B cell (primary cell): Measurements from ENCODE around the gene KRTAP10-1. TPM values are rescaled to one million over a fixed set of nuclear protein-coding genes. Genes with fewer than 3 reads are reported as not detected.

Experiments used
- ATAC-seq: fragments of 200-7000 bp; cut with Tn5 transposase; one replicate; pipeline ENCODE4 v1.10.0; 2021; ENCODE audit warnings: low read depth, mild to moderate bottlenecking, moderate number of reproducible peaks, moderate library complexity
- CTCF ChIA-PET: fragments of 350-600 bp; sonication (Branson Sonifier 250); formaldehyde crosslinking; loops from one replicate; lab custom pipeline; 2021; ENCODE audit warnings: antibody characterized with exemption, inconsistent platforms; lab: Charles Lee
- POLR2A ChIA-PET: fragments of 350-600 bp; sonication (Branson Sonifier 250); formaldehyde crosslinking; loops from one replicate; lab custom pipeline; 2021; ENCODE audit warnings: antibody characterized with exemption; lab: Charles Lee
- DNase-seq: peaks from one replicate; pipeline ENCODE4 v3.0.0; 2013
- H2AFZ ChIP-seq: 2 replicates; pipeline ENCODE4 v1.6.1; 2012; ENCODE audit warnings: mild to moderate bottlenecking, low read depth, low read length; ENCODE audit not compliant: insufficient read depth, poor library complexity, severe bottlenecking
- H3K27ac ChIP-seq, 2 donors: 1 replicate in 1 of 2; 2 replicates in 1 of 2; pipeline ENCODE4 v1.5.1; 2012 to 2013; ENCODE audit warnings: low read length in 2 of 2, mild to moderate bottlenecking in 2 of 2, moderate library complexity in 1 of 2
- H3K27me3 ChIP-seq, 4 experiments: fragments of 200-600 bp in 1 of 4; sonication (generic) in 1 of 4; replicated peaks in 1 of 4; 1 replicate in 2 of 4; 2 replicates in 2 of 4; pipeline versions ENCODE4 v1.6.1 to v1.7.0; 2013 to 2016; ENCODE audit warnings: low read length in 3 of 4, mild to moderate bottlenecking in 2 of 4, mixed read lengths in 1 of 4, moderate library complexity in 1 of 4; ENCODE audit not compliant: insufficient read depth in 4 of 4, control insufficient read depth in 3 of 4; ENCODE audit errors: control extremely low read depth in 1 of 4
- H3K36me3 ChIP-seq, 2 experiments: replicated peaks in 1 of 2; 1 replicate in 1 of 2; 2 replicates in 1 of 2; pipeline versions ENCODE4 v1.6.1 to v1.7.1; 2013; ENCODE audit warnings: low read length in 1 of 2; ENCODE audit not compliant: insufficient read depth in 2 of 2, control insufficient read depth in 1 of 2; ENCODE audit errors: control extremely low read depth in 1 of 2, extremely low read depth in 1 of 2
- H3K4me1 ChIP-seq, 2 donors: fragments of 200-600 bp in 1 of 2; sonication (generic) in 1 of 2; 1 replicate in 1 of 2; 2 replicates in 1 of 2; pipeline versions ENCODE4 v1.5.1 to v1.6.1; 2013 to 2017; ENCODE audit warnings: low read length in 2 of 2; ENCODE audit not compliant: control insufficient read depth in 2 of 2, insufficient read depth in 2 of 2
- H3K4me2 ChIP-seq: replicated peaks from 2 replicates; pipeline ENCODE3; 2012; ENCODE audit warnings: mild to moderate bottlenecking, low read depth, low read length; ENCODE audit not compliant: poor library complexity, severe bottlenecking
- H3K4me3 ChIP-seq, 5 experiments: fragments of 200-600 bp in 1 of 5; sonication (generic) in 1 of 5; 1 replicate in 3 of 5; 2 replicates in 2 of 5; pipeline versions ENCODE4 v1.5.1 to v1.7.0; 2011 to 2016; ENCODE audit warnings: low read length in 4 of 5, mild to moderate bottlenecking in 4 of 5, low read depth in 2 of 5, control low read depth in 1 of 5, moderate library complexity in 1 of 5; ENCODE audit not compliant: insufficient read depth in 1 of 5; ENCODE audit errors: control extremely low read depth in 1 of 5, extremely low read depth in 1 of 5
- H3K79me2 ChIP-seq: fragments of 200-600 bp; sonication (generic); one replicate; pipeline ENCODE4 v1.6.0; 2016; ENCODE audit warnings: low read length; ENCODE audit not compliant: control insufficient read depth, insufficient read depth
- H3K9ac ChIP-seq: fragments of 200-600 bp; sonication (generic); 2 replicates; pipeline ENCODE4 v1.6.1; 2017; ENCODE audit warnings: mild to moderate bottlenecking, low read length, moderate library complexity
- H3K9me3 ChIP-seq, 3 donors: one replicate each; pipeline versions ENCODE4 v1.6.1 to v1.7.1; 2013; ENCODE audit warnings: low read length in 2 of 3; ENCODE audit not compliant: control insufficient read depth in 2 of 3, insufficient read depth in 1 of 3; ENCODE audit errors: control extremely low read depth in 1 of 3
- H4K20me1 ChIP-seq: 2 replicates; pipeline ENCODE4 v1.6.0; 2012; ENCODE audit warnings: mild to moderate bottlenecking, low read length; ENCODE audit not compliant: insufficient read depth, control insufficient read depth, poor library complexity, severe bottlenecking
- H3K27ac Mint-ChIP-seq: one replicate; pipeline ENCODE4 v1.8.0; 2021; ENCODE audit warnings: mixed read lengths
- H3K27me3 Mint-ChIP-seq: one replicate; pipeline ENCODE4 v1.8.0; 2021; ENCODE audit warnings: mixed read lengths
- H3K4me1 Mint-ChIP-seq: one replicate; pipeline ENCODE4 v1.8.0; 2021; ENCODE audit warnings: mixed read lengths
- H3K4me3 Mint-ChIP-seq: one replicate; pipeline ENCODE4 v1.8.0; 2021; ENCODE audit warnings: mixed read lengths
- H3K9me3 Mint-ChIP-seq: one replicate; pipeline ENCODE4 v1.8.0; 2022; ENCODE audit warnings: mixed read lengths; ENCODE audit not compliant: insufficient read depth
- CTCF ChIP-seq: fragments of 200-600 bp; IDR thresholded peaks from one replicate; pipeline ENCODE4 v1.8.0; 2022; ENCODE audit warnings: antibody characterized with exemption, mild to moderate bottlenecking
- EZH2 ChIP-seq: IDR thresholded peaks from 2 replicates; pipeline ENCODE4 v1.6.1; 2012; ENCODE audit warnings: borderline replicate concordance, low read depth, mild to moderate bottlenecking, moderate library complexity, low read length; ENCODE audit not compliant: insufficient read depth, poor library complexity, severe bottlenecking
- WGBS: methylation state at CpG from one replicate; pipeline ENCODE4 v1.1.5; 2013; ENCODE audit warnings: missing lambda C conversion rate; ENCODE audit not compliant: insufficient coverage; 5-methylcytosine and 5-hydroxymethylcytosine counted together
- intact Hi-C: fragments of 100-400 bp; cut with micrococcal nuclease; formaldehyde crosslinking; loops from one replicate; pipeline ENCODE4 v1.10.0; 2022
- polyA plus RNA-seq: library from polyadenylated mRNA; depleted of rRNA; stranded (reverse); fragments of >200 nt; gene quantifications from 2 replicates; pipeline ENCODE4 v1.2.3, GENCODE V29; 2012
- total RNA-seq, 2 donors: library from RNA; stranded (reverse); fragments of 120-200 nt in 1 of 2; gene quantifications; 1 replicate in 1 of 2; 2 replicates in 1 of 2; pipeline versions ENCODE4 v1.2.3 to v1.2.4, GENCODE V29; 2013 to 2022

KRTAP10-1 gene
- total and polyA plus RNA-seq, 2 donors (not counting 1 experiment from before 2014, with no cell fraction given), result not detected

- Histone ChIP-seq H3K27ac (no peak overlapping the region), H3K79me2 (no peaks in the 10 kb centered on the region), H3K36me3 (no peaks in the 10 kb centered on the region), H3K4me2 (no peak overlapping the region), H3K27me3 (no peaks in the 10 kb centered on the region), H3K9me3 (peaks cover 1 to 15% (median 3%) of the 10 kb centered on the region in 3 donors), H3K4me1 (no peaks in the 10 kb centered on the region), H3K4me3 (no peak overlapping the region), H4K20me1 (no peaks in the 10 kb centered on the region), H3K9ac (no peak overlapping the region), H2AFZ (no peak overlapping the region)
- DNase-seq (no peak), ATAC-seq (no peak)
- ChIA-PET POLR2A (no interaction called here), CTCF (no interaction called here)
- H3K27ac Mint-ChIP-seq, result no peak overlapping the region
- TF ChIP-seq CTCF (no peak), EZH2 (no peak)
- intact Hi-C loops, result no loop called here
- H3K4me3 Mint-ChIP-seq, result no peak overlapping the region
- H3K27me3 Mint-ChIP-seq, result peaks cover 19% of the 10 kb centered on the region
- 97% methylated on average over 26 of the region's 33 CpGs for WGBS
- no peaks in the 10 kb centered on the region for H3K9me3 Mint-ChIP-seq
- H3K4me1 Mint-ChIP-seq, result no peaks in the 10 kb centered on the region
These were observed 1.8 kb downstream of the KRTAP10-1 start for GRCh38 chr21:44537930-44538911.

GRCh38 chr21:44535963-44536362 is 4.0 kb downstream of the KRTAP10-1 start:
- Histone ChIP-seq H3K27me3 (no peaks in the 10 kb centered on the region), H3K79me2 (no peaks in the 10 kb centered on the region), H3K9me3 (peaks cover 0 to 10% (median 0%) of the 10 kb centered on the region in 3 donors), H3K4me2 (no peak overlapping the region), H2AFZ (no peak overlapping the region), H3K9ac (no peak overlapping the region), H3K4me3 (no peak overlapping the region), H3K4me1 (no peaks in the 10 kb centered on the region), H4K20me1 (no peaks in the 10 kb centered on the region), H3K36me3 (no peaks in the 10 kb centered on the region), H3K27ac (no peak overlapping the region)
- ChIA-PET POLR2A (interaction anchor here (0.6 to 0.7 kb wide), 2 partner anchors 237 to 883 kb away, joined by 3 to 4 read pairs; no protein-coding TSS in a partner anchor), CTCF (interaction anchor here (0.7 to 1.5 kb wide), 2 partner anchors 25 to 407 kb away, joined by 3 read pairs; no protein-coding TSS in a partner anchor)
- intact Hi-C loops, result no loop called here
- no peak overlapping the region for H3K4me3 Mint-ChIP-seq
- TF ChIP-seq EZH2 (no peak), CTCF (no peak)
- H3K9me3 Mint-ChIP-seq, result no peaks in the 10 kb centered on the region
- WGBS, result 87% methylated on average over 7 of the region's 7 CpGs
- no peak for DNase-seq
- H3K27me3 Mint-ChIP-seq, result peaks cover 18% of the 10 kb centered on the region
- H3K4me1 Mint-ChIP-seq, result no peaks in the 10 kb centered on the region
- ATAC-seq, result no peak
- H3K27ac Mint-ChIP-seq, result no peak overlapping the region
